ENCODE data around the gene PLXNB2. TPM values are rescaled to one million over a fixed set of nuclear protein-coding genes. Genes with fewer than 3 reads are reported as not detected.

The PLXNB2 gene
- total RNA-seq, 1 donor from 2014 or later = 352 TPM

DNA sequence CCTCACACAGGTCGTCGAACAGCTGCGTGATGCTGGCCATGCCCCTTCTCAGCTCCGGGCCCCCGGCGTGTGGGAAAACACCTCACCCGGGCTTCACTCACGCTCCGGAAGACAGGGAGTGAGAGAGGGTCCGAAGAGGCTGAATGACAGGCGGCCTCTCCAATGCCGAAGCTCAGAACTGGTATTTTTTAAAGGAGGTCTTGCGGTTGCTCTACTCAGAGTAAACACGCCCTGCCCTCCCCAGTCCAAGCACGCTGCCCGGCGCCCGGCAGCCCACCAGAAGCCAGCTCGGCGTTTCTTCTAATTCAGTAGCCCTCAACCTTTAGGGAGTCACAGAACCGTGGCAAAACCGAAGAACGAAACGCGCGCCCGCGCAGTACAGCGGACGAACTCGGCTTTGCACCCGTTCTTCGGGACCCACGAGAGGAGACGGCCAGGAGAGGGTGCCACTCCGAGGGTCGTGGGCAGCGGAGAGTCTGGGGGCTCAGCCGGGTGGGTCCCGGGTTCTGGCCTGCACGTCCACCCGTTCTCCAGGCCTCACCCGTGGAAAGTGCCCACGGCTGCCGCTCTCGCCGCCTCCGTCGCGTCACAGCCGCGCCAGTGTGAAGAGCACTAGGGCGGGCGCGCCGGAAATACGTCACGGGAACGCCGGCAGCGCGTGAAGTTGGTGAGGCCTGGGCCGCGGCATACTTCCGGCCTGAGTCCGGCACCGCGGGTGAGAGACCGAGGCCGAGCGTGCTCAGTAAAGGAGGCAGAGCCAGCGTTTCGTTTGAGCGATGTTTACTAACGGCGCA, 62.8 kb downstream of the PLXNB2 start, which contains the start of gene TUBGCP6:
TSS of gene TUBGCP6 (minus strand) at position 604 of the 794 bp plus-strand sequence. CDS start at position 40, 564 bp downstream.
- H3K27me3 Mint-ChIP-seq = no peaks in the 10 kb centered on the region
- peak within 1 kb of the TSS; percentile 98 for H3K27ac Mint-ChIP-seq
- peak; percentile 94 for DNase-seq (ENCODE audit: extremely low spot score, unreplicated experiment)
- peak within 1 kb of the TSS; percentile 97 for H3K4me3 Mint-ChIP-seq
- TF ChIP-seq, protein P1, sequence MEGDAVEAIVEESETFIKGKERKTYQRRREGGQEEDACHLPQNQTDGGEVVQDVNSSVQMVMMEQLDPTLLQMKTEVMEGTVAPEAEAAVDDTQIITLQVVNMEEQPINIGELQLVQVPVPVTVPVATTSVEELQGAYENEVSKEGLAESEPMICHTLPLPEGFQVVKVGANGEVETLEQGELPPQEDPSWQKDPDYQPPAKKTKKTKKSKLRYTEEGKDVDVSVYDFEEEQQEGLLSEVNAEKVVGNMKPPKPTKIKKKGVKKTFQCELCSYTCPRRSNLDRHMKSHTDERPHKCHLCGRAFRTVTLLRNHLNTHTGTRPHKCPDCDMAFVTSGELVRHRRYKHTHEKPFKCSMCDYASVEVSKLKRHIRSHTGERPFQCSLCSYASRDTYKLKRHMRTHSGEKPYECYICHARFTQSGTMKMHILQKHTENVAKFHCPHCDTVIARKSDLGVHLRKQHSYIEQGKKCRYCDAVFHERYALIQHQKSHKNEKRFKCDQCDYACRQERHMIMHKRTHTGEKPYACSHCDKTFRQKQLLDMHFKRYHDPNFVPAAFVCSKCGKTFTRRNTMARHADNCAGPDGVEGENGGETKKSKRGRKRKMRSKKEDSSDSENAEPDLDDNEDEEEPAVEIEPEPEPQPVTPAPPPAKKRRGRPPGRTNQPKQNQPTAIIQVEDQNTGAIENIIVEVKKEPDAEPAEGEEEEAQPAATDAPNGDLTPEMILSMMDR (conservative IDR thresholded peaks at IDR 0.05) = peak; percentile 61
- peaks cover 18% of the 10 kb centered on the region for H3K4me1 Mint-ChIP-seq (ENCODE audit: unreplicated experiment)
- no peaks in the 10 kb centered on the region for H3K9me3 Mint-ChIP-seq
- H3K36me3 Mint-ChIP-seq = peaks cover 4% of the 10 kb centered on the region

GRCh38 chr22:50243685-50244419, 63.6 kb downstream of the PLXNB2 start:
- H3K9me3 Mint-ChIP-seq = no peaks in the 10 kb centered on the region
- peak overlapping the region; percentile 97 for H3K4me3 Mint-ChIP-seq
- DNase-seq (ENCODE audit: extremely low spot score, unreplicated experiment) = no peak
- H3K27me3 Mint-ChIP-seq = no peaks in the 10 kb centered on the region
- peaks cover 18% of the 10 kb centered on the region for H3K4me1 Mint-ChIP-seq (ENCODE audit: unreplicated experiment)
- H3K27ac Mint-ChIP-seq = peak overlapping the region; percentile 98
- TF ChIP-seq, protein P1 (conservative IDR thresholded peaks at IDR 0.05) = no peak
- H3K36me3 Mint-ChIP-seq = peaks cover 4% of the 10 kb centered on the region

GRCh38 chr22:50242406-50242949, 65.0 kb downstream of the PLXNB2 start:
- no peak for DNase-seq (ENCODE audit: extremely low spot score, unreplicated experiment)
- Mint-ChIP-seq H3K27ac (peak overlapping the region; percentile 82), H3K36me3 (peaks cover 4% of the 10 kb centered on the region), H3K4me3 (peak overlapping the region; percentile 97), H3K9me3 (no peaks in the 10 kb centered on the region), H3K27me3 (no peaks in the 10 kb centered on the region), H3K4me1 (ENCODE audit: unreplicated experiment) (peaks cover 18% of the 10 kb centered on the region)
- TF ChIP-seq, protein P1 (conservative IDR thresholded peaks at IDR 0.05) = no peak

DNA sequence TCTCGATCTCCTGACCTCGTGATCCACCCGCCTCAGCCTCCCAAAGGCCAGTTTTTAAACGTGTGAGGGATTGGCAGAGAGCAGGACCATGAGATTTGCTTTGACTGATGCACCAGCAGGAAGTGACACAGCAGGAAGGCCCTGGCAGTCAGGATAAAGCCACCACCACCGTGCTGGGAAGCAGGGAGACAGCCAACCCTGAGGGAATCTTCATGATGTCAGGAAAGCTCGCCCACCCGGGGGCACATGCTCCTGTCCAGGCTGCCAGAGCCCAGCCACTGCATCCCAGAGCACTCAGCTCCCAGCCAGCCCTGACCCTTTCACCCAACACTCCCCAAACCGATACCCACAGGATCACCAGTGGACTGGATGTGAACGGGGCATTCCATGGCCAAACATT, 68.7 kb downstream of the PLXNB2 start:
- no peak for DNase-seq (ENCODE audit: extremely low spot score, unreplicated experiment)
- TF ChIP-seq, protein P1 (conservative IDR thresholded peaks at IDR 0.05) = no peak
- H3K27ac Mint-ChIP-seq = no peak overlapping the region
- H3K36me3 Mint-ChIP-seq = peaks cover 8% of the 10 kb centered on the region
- peaks cover 14% of the 10 kb centered on the region for H3K4me1 Mint-ChIP-seq (ENCODE audit: unreplicated experiment)
- no peaks in the 10 kb centered on the region for H3K27me3 Mint-ChIP-seq
- no peak overlapping the region for H3K4me3 Mint-ChIP-seq
- no peaks in the 10 kb centered on the region for H3K9me3 Mint-ChIP-seq

- Mint-ChIP-seq H3K27me3 (no peaks in the 10 kb centered on the region), H3K9me3 (no peaks in the 10 kb centered on the region), H3K4me3 (no peak overlapping the region), H3K4me1 (ENCODE audit: unreplicated experiment) (peaks cover 9% of the 10 kb centered on the region), H3K36me3 (peaks cover 8% of the 10 kb centered on the region), H3K27ac (no peak overlapping the region)
- no peak for DNase-seq (ENCODE audit: extremely low spot score, unreplicated experiment)
- TF ChIP-seq, protein P1 (conservative IDR thresholded peaks at IDR 0.05) = peak; percentile 72
Observed at GRCh38 chr22:50236731-50237409, 70.6 kb downstream of the PLXNB2 start.

All from type B pancreatic cell (in vitro differentiated cells).